ENCODE results near the gene CCDC112. TPM values are rescaled to one million over a fixed set of nuclear protein-coding genes. Genes with fewer than 3 reads are reported as not detected.

Gene CCDC112
- total RNA-seq (2022; extraction: Qiagen RNA extraction; ENCODE audit: low read depth) = 3.4 to 12.5 TPM (median 7.6 TPM) in 5 replicates

GRCh38 chr5:115296124-115297022, at the start of gene CCDC112:
TSS of gene CCDC112 (minus strand) at chr5:115296654. CDS start at chr5:115296543, 111 bp downstream.

GRCh38 chr5:115262321-115263077, 34.0 kb downstream of the CCDC112 start, which contains the start of gene PGGT1B:
TSS of gene PGGT1B (minus strand) at chr5:115262877. CDS start at chr5:115262851, 26 bp downstream.

Other genes with a start within 250 kb of the CCDC112 start
- gene TRIM36, start 126.7 kb downstream of the CCDC112 start, total RNA-seq (2022; extraction: Qiagen RNA extraction; ENCODE audit: low read depth) = 1.5 to 2.7 TPM (median 2.2 TPM) in 5 replicates
- 16.1 to 24.5 TPM (median 19.3 TPM) in 5 replicates for gene PGGT1B, start 33.8 kb downstream of the CCDC112 start, total RNA-seq (2022; extraction: Qiagen RNA extraction; ENCODE audit: low read depth)
- gene FEM1C, start 248.1 kb upstream of the CCDC112 start, total RNA-seq (2022; extraction: Qiagen RNA extraction; ENCODE audit: low read depth) = 2.9 to 7.5 TPM (median 7.0 TPM) in 5 replicates

Data from A549 treated with RU486 at 1 μM for 4 hours (cell line).